SIG-M5 treated with dmso at 0.1 percent for 504 hours (cell line): ENCODE results near the gene MORN2.

Experiments
- DNase-seq: peaks from one replicate; lab custom pipeline; 2025; ENCODE audit not compliant: unreplicated experiment; lab: John Stamatoyannopoulos, UW

Gene MORN2

GRCh38 chr2:38875576-38876367, at the start of gene MORN2, which contains the start of gene DHX57:
TSS of gene MORN2 (plus strand) at chr2:38875976.
TSS of gene DHX57 (minus strand) at chr2:38875934. CDS start at chr2:38868405, 7,529 bp downstream.
- DNase-seq = peak; percentile 81

GRCh38 chr2:38827539-38828145, 48.1 kb upstream of the MORN2 start:
- DNase-seq = peak; percentile 45

GRCh38 chr2:38828460-38828859, 47.3 kb upstream of the MORN2 start:
- no peak for DNase-seq

- no peak for DNase-seq
These were observed 45.8 kb upstream of the MORN2 start for GRCh38 chr2:38829971-38830370.

GRCh38 chr2:38830526-38831159, 45.1 kb upstream of the MORN2 start:
- DNase-seq = peak; percentile 41

GRCh38 chr2:38835015-38835601, 40.7 kb upstream of the MORN2 start:
- DNase-seq = peak; percentile 8

- DNase-seq = peak; percentile 95
These were observed 39.8 kb upstream of the MORN2 start for GRCh38 chr2:38835990-38836389.

- no peak for DNase-seq
These were observed 39.0 kb upstream of the MORN2 start for GRCh38 chr2:38836791-38837190.

GRCh38 chr2:38850045-38850444, 25.7 kb upstream of the MORN2 start:
- no peak for DNase-seq

GRCh38 chr2:38856165-38856564, 19.6 kb upstream of the MORN2 start:
- DNase-seq = peak; percentile 41

DNA sequence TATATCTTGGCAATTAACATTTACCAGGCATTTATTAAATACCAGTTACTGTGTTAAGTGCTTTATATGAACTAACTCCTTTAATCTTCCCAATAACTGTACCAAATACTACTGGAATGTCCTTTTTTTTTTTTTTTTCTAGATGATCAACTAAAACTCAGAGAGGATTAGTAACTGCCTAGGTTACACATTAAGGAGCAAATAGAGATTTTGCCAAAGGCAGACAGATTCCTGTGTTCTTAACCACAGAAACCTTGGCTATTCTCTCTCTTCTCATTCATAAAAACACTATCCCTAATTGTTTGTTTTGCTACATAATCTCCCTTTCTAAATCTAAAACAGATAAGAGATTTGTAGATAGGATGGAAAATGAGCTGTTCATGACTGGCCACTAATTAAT, 13.3 kb upstream of the MORN2 start:
- no peak for DNase-seq

DNA sequence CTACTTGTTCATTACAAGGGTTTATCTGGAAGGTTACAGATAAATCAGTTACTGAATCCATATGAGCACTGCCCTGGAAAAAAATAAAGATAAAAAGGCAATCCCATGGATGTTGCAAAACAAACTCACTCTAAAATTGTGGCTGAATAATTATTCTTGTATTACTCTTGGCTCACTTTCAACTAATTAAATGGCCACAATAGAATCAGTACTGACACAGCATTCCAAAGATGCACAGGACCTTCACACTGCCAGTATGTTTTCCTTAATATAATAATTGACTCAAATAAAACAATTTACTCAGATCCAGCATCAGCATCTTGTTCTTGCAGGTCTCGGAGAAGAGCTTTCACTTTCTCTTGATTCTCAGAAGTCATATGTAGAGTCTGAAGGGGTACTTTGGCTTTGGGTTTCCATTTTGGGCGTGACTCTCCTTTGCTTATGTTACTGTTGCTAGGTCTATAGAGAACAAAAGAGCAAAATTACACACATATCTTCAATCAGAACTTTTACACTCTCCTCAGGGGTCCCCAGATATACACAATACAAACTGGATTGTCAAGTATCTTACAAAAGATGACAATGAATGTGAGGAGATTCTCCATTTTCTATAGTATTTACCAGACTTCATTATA, 12.6 kb upstream of the MORN2 start:
- DNase-seq = no peak

DNA sequence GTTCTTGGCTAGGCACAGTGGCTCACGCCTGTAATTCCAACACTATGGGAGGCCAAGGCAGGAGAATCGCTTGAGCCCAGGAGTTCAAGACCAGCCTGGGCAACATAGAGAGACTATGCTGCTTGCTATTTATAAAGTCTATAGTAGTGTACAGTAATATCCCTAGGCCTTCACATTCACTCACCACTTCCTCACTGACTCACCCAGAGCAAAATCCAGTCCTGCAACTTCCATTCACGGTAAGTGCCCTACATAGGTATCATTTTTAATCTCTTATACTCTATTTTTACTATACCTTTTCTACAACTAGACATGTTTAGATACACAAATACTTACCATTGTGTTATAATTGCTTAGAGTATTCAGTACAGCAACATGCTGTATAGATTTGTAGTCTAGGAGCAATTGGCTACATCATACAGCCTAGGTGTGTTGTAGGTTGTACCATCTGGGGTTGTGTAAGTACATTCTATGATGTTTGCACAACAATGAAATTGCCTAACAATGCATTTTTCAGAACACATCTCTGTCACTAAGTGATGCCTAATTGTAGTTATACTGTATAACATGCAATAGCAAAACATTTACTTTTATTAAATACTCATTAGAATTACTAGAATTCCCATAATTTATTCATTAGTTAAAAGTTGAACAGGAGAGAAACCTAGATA, 8.9 kb upstream of the MORN2 start:
- peak; percentile 30 for DNase-seq

GRCh38 chr2:38871432-38871831, 4.3 kb upstream of the MORN2 start:
- no peak for DNase-seq

- no peak for DNase-seq
These were observed 2.0 kb upstream of the MORN2 start for GRCh38 chr2:38873763-38874162.

DNA sequence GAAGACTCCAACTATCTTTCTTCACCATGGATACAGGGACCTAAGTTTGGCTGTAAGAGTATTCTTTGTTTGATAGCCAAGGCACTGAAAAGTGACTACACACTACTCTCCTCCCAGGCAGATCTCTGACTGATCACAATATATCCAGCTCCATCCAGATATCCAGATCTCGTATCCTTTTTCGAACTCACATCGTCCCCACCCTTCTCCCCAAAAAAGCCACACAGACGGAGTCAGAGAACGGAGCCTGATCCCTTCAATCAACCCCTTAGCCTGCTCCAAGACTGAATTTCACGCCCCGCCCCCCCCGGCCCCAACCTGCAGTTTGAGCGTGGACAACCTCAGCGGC, 575 bp upstream of the MORN2 start:
- DNase-seq = no peak

GRCh38 chr2:38876407-38876806, 631 bp downstream of the MORN2 start:
- no peak for DNase-seq

- DNase-seq = no peak
These were observed 10.3 kb downstream of the MORN2 start for GRCh38 chr2:38886063-38886462.

DNA sequence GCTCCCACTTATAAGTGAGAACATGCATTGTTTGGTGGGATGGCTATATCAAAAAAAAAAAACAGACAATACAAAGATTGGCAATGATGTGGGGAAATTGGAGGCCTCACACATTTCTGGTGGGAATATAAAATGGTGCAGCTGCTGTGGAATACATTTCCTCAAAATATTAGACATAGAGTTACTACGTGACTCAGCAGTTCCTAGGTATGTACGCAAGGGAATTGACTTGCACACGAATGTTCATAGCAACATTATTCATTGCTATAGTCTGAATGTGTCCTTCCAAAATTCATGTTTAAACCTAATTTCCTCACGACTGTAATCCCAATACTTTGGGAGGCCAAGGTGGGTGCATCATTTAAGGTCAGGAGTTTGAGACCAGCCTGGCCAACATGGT, 11.6 kb downstream of the MORN2 start:
- no peak for DNase-seq

DNA sequence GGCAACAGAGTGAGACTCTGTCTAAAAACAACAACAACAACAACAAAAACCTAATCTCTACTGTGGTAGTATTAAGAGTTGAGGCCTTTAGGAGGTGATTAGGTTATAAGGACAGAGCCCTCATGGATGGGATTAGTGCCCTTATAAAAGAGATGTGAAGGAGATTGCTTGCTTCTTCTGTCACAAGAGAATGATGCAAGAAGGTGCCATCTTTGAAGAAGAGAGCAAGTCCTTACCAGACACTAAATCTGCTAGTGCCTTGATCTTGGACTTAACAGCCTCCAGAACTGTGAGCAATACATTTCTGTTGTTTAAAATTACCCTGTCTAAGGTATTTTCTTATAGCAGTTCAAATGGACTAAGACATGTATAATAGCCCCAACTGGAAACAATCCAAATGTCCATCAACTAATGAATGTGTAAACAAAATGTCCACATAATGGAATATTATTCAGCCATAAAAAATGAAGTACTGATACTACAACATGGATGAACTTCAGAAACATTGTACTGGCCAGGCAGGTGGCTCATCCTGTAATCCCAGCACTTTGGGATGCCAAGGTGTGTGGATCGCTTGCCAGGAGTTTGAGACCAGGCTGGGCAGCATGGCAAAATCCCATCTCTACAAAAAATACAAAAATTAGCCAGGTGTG, 12.3 kb downstream of the MORN2 start:
- DNase-seq = no peak
